Pancreas (tissue), 10 donors: ENCODE results near the gene RIN3. TPM values are rescaled to one million over a fixed set of nuclear protein-coding genes. Genes with fewer than 3 reads are reported as not detected.

Experiments used
- ATAC-seq, 4 donors: fragments of 200-7000 bp; cut with Tn5 transposase; one replicate each; pipeline versions ENCODE4 v1.8.0 to v1.9.1; 2020; ENCODE audit warnings: mild to moderate bottlenecking in 4 of 4, moderate library complexity in 4 of 4
- DNase-seq, 6 donors: peaks; one replicate each; pipeline ENCODE4 v3.0.0-alpha.2; 2020
- FAIRE-seq: peaks from 2 replicates; lab custom pipeline; 2012; peaks lifted over from hg19 to GRCh38; lab: Jason Lieb, UNC
- H3K27ac ChIP-seq, 4 donors: fragments of 200-600 bp; sonication (generic); 1 replicate in 3 of 4; 2 replicates in 1 of 4; pipeline versions ENCODE4 v1.5.0 to v1.8.0; 2020
- H3K27me3 ChIP-seq, 4 donors: fragments of 200-600 bp; one replicate each; pipeline ENCODE4 v1.8.0; 2021
- H3K36me3 ChIP-seq, 3 donors: fragments of 200-600 bp; sonication (generic) in 1 of 3; one replicate each; pipeline versions ENCODE4 v1.5.0 to v1.8.0; 2020 to 2021
- H3K4me1 ChIP-seq, 3 donors: fragments of 200-600 bp; one replicate each; pipeline ENCODE4 v1.8.0; 2021
- H3K4me3 ChIP-seq, 4 donors: fragments of 200-600 bp; sonication (generic) in 2 of 4; one replicate each; pipeline versions ENCODE4 v1.5.0 to v1.8.0; 2020 to 2021
- H3K9me3 ChIP-seq, 4 donors: fragments of 200-600 bp; one replicate each; pipeline ENCODE4 v1.8.0; 2021
- WGBS, 2 donors: extraction: QIAGEN DNeasy Blood & Tissue Kit; methylation state at CpG; one replicate each; pipeline ENCODE4 v1.1.7; 2013; 5-methylcytosine and 5-hydroxymethylcytosine counted together
- intact Hi-C, 3 donors: fragments of 100-400 bp; cut with DNase I; formaldehyde crosslinking; loops; one replicate each; pipeline versions ENCODE4 v1.11.1 to v1.14.2; 2022
- polyA plus RNA-seq, 2 donors: library from polyadenylated mRNA; stranded (reverse); fragments of 200-250 nt; gene quantifications; one replicate each; pipeline ENCODE4 v1.2.3, GENCODE V29; 2013
- total RNA-seq, 6 donors: library from RNA; stranded (reverse); fragmentation: NEBNext Ultra II Directional in 4 of 6; extraction: Animal tissue kit (Norgen Biotek cat#: 25700) in 4 of 6; gene quantifications; one replicate each; pipeline versions ENCODE4 v1.2.1 to v1.2.4, GENCODE V29; 2021 to 2023
- TF ChIP-seq, protein P1 (sequence below), 4 donors: fragments of 200-600 bp; sonication (generic) in 3 of 4; IDR thresholded peaks; one replicate each; pipeline versions ENCODE4 v1.5.0 to v1.8.0; 2021; ENCODE audit warnings: antibody characterized with exemption in 4 of 4
- donor health status: healthy with polysubstance abuse.
- donor health status: DM: no; HTN: no; CAD: no; lungs with moderate emphysema.
- donor health status: DM: no; HTN: no; CAD: no.
- donor health status: control.
- donor health status: control.
- donor health status: Bipolar disorder and iron deficiency.
- donor health status: DM: yes; HTN: yes; CAD: no.
- donor health status: DM: no; HTN: no; CAD: no.
- donor health status: DM: no; HTN: no; CAD: no.
- donor health status: DM: yes; HTN: yes; CAD: no.

Gene RIN3
- total and polyA plus RNA-seq, 8 donors = 1.1 to 9.0 (median 2.3) TPM

DNA sequence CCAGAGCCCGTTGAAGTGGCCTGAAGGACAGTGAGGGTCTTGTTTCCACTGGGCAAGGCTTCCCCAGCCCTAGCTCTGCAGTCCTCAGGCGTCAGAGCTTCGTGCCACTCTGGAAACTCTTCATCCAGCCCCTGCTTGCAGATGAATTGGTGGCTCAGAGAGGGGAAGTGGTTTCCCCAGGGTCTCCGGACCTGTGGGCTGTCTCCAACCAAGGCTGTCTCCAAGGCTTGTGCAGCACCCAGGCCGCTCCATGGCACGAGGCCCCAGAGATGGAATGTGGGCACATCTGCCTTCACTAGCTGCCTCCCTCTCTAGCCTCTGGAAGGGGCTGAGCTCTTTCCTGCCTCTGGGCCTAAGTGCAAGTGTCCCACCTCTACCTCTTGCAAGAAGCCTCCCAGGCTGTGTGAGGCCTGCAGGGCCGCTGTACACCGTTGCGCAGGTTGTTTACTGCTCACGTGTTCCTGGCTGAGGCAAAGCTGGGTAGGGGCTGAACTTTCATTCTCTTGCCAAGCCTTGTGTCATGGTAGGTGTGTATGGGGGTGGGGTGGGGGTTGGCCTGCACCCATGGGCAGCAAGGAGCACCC, 11.1 kb downstream of the RIN3 start:
- TF ChIP-seq, protein P1, sequence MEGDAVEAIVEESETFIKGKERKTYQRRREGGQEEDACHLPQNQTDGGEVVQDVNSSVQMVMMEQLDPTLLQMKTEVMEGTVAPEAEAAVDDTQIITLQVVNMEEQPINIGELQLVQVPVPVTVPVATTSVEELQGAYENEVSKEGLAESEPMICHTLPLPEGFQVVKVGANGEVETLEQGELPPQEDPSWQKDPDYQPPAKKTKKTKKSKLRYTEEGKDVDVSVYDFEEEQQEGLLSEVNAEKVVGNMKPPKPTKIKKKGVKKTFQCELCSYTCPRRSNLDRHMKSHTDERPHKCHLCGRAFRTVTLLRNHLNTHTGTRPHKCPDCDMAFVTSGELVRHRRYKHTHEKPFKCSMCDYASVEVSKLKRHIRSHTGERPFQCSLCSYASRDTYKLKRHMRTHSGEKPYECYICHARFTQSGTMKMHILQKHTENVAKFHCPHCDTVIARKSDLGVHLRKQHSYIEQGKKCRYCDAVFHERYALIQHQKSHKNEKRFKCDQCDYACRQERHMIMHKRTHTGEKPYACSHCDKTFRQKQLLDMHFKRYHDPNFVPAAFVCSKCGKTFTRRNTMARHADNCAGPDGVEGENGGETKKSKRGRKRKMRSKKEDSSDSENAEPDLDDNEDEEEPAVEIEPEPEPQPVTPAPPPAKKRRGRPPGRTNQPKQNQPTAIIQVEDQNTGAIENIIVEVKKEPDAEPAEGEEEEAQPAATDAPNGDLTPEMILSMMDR (IDR thresholded peaks at IDR 0.05) = no peak
- no peaks in the 10 kb centered on the region for H3K27me3 ChIP-seq
- no peak overlapping the region for H3K4me3 ChIP-seq
- WGBS, 2 donors = 82 to 84% methylated on average over 10 of the region's 10 CpGs
- H3K36me3 ChIP-seq = no peaks in the 10 kb centered on the region
- H3K27ac ChIP-seq = no peak overlapping the region
- intact Hi-C loops = no loop called here
- no peaks in the 10 kb centered on the region for H3K4me1 ChIP-seq
- H3K9me3 ChIP-seq = no peaks in the 10 kb centered on the region
- FAIRE-seq (no peak), ATAC-seq (peak in 1 of 4 donors; percentile 35), DNase-seq (no peak)

DNA sequence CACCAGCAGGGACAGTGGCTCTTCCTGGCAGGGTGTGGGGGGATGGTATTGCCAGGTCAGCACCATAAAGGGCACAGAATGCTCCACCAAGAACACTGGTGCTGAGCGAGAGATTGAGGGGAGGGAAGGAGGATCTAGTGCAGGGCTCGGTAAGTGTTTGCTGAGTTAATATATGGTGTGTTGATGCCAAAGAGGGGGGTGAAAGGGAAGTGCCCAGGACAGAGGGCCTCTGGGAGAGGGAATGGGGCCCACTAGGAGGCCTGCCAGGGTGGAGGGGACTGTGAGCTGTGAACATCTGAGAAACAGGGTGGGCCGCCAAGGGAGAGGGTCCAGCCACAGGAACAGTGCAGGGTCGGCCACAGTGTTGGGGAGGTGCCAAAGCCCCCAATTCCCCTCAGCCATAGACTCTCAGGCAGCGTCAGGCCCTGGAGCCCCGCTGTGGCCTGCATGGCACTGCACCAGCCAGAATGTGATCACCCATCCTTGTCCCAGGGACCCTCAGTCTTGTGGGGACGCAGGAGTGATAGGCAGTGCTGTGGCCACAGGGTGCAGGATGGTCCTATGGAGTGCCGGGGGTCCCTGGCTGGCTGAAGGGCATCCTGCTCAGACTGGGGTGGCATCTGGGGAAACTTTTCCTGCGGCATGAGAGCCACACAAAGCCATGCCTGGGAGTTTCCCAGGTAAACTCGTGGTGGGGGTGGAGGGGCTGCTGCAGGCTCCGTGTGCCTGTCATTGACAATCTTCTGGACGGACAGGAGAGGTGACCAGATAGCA, 11.9 kb downstream of the RIN3 start:
- DNase-seq = no peak
- H3K36me3 ChIP-seq = no peaks in the 10 kb centered on the region
- ATAC-seq = peak in 1 of 4 donors; percentile 19
- H3K4me1 ChIP-seq = no peaks in the 10 kb centered on the region
- H3K9me3 ChIP-seq = no peaks in the 10 kb centered on the region
- intact Hi-C loops = no loop called here
- TF ChIP-seq, protein P1 (IDR thresholded peaks at IDR 0.05) = no peak
- no peak overlapping the region for H3K27ac ChIP-seq
- H3K27me3 ChIP-seq = no peaks in the 10 kb centered on the region
- no peak overlapping the region for H3K4me3 ChIP-seq
- FAIRE-seq = no peak
- WGBS, 2 donors = 69 to 80% methylated on average over 12 of the region's 12 CpGs

DNA sequence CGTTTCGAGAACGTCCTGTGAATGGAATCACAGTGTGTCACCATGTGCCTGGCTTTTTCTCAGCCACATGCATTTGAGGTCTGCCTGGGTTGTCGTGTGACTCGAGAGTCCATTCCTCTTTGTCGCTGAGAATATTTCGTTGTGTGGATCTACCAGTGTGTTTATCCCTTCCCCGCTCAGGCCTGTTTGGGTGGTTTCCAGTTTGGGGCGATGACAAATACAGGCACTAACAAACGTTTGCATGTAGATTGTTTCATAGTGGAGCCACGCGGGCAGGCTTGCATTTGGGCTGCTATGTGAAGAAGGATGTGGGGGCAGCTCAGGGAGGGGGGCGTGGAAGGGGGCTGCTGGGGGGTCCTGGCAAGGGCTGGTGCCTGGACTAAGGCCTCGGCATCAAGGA, 14.1 kb downstream of the RIN3 start:
- Histone ChIP-seq H3K4me1 (no peaks in the 10 kb centered on the region), H3K36me3 (no peaks in the 10 kb centered on the region), H3K9me3 (no peaks in the 10 kb centered on the region), H3K27me3 (no peaks in the 10 kb centered on the region), H3K4me3 (no peak overlapping the region), H3K27ac (no peak overlapping the region)
- TF ChIP-seq, protein P1 (IDR thresholded peaks at IDR 0.05) = no peak
- 71% methylated on average over 14 of the region's 14 CpGs for WGBS, 2 donors
- ATAC-seq (no peak), FAIRE-seq (no peak), DNase-seq (no peak)
- intact Hi-C loops = no loop called here

DNA sequence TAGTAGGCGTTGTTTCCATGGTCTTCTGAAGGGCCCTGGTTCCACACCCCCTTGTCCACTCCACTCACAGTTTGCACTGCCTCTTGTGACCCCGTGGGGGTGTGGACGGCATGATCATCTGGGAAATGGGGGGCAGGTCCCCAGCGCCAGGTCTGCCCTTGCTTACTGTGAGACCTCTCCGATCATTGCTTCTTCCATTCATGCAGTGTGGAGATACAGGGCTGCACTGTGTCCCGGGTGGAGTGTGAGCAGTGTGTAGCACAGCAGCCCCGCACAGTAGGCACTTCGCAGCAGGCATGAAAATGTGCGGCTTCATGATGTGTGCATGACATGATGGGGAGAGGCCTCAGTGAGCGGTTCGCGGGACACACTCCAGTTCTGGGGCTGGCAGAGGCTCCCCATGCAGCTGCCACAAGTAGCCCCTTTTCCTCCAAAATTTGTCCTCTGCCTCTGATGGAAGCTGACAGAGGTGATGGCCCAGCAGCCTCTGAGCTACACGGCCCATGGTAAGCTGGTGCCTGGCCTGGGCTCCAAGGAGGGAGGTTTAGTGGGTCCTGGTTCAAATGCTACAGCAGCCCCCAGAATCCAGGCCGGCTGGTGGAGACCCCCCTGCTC, 15.0 kb downstream of the RIN3 start:
- FAIRE-seq (no peak), DNase-seq (no peak), ATAC-seq (no peak)
- H3K27me3 ChIP-seq = no peaks in the 10 kb centered on the region
- 74 to 86% methylated on average over 14 of the region's 14 CpGs for WGBS, 2 donors
- no peak overlapping the region for H3K27ac ChIP-seq
- TF ChIP-seq, protein P1 (IDR thresholded peaks at IDR 0.05) = no peak
- H3K4me3 ChIP-seq = no peak overlapping the region
- H3K4me1 ChIP-seq = no peaks in the 10 kb centered on the region
- H3K36me3 ChIP-seq = no peaks in the 10 kb centered on the region
- intact Hi-C loops = no loop called here
- H3K9me3 ChIP-seq = no peaks in the 10 kb centered on the region
